Adrenal gland (tissue), 12 donors: ENCODE measurements around the gene RNF217. TPM values are rescaled to one million over a fixed set of nuclear protein-coding genes. Genes with fewer than 3 reads are reported as not detected.

Experiments used
- DNase-seq, 7 donors: peaks; one replicate each; pipeline ENCODE4 v3.0.0-alpha.2; 2019 to 2020
- H3K27ac ChIP-seq, 5 donors: fragments of 200-600 bp; sonication (generic) in 4 of 5; 1 replicate in 3 of 5; 2 replicates in 2 of 5; pipeline versions ENCODE4 v1.5.1 to v1.8.0; 2016 to 2020; ENCODE audit warnings: mild to moderate bottlenecking in 1 of 5
- H3K27me3 ChIP-seq: fragments of 200-600 bp; 2 replicates; pipeline ENCODE4 v1.8.0; 2021
- H3K36me3 ChIP-seq, 2 donors: fragments of 200-600 bp; replicated peaks in 1 of 2; 1 replicate in 1 of 2; 2 replicates in 1 of 2; pipeline versions ENCODE4 v1.5.1 to v1.8.0; 2018 to 2022
- H3K4me1 ChIP-seq, 2 donors: fragments of 200-600 bp; replicated peaks in 1 of 2; 1 replicate in 1 of 2; 2 replicates in 1 of 2; pipeline versions ENCODE4 v1.5.1 to v1.8.0; 2018 to 2021
- H3K4me3 ChIP-seq, 4 donors: fragments of 200-600 bp; sonication (generic) in 3 of 4; one replicate each; pipeline ENCODE4 v1.5.1; 2016 to 2018
- H3K9me3 ChIP-seq, 3 donors: fragments of 200-600 bp; sonication (generic) in 1 of 3; replicated peaks in 1 of 3; 1 replicate in 2 of 3; 2 replicates in 1 of 3; pipeline versions ENCODE4 v1.5.1 to v1.8.0; 2016 to 2021
- CTCF ChIP-seq, 6 experiments: fragments of 450-650 bp in 4 of 6; fragments of 200-600 bp in 2 of 6; sonication (generic) in 1 of 6; IDR thresholded peaks; 1 replicate in 5 of 6; 2 replicates in 1 of 6; pipeline versions ENCODE4 v1.5.1 to v1.8.0; 2016 to 2021; ENCODE audit warnings: antibody characterized with exemption in 6 of 6, mild to moderate bottlenecking in 2 of 6, moderate library complexity in 1 of 6
- POLR2A ChIP-seq, 2 donors: fragments of 450-650 bp; IDR thresholded peaks; one replicate each; pipeline ENCODE4 v1.6.1; 2017; ENCODE audit warnings: antibody characterized with exemption in 2 of 2, mild to moderate bottlenecking in 2 of 2, moderate library complexity in 1 of 2
- WGBS, 4 donors: extraction: QIAGEN DNeasy Blood & Tissue Kit in 2 of 4; methylation state at CpG; one replicate each; pipeline versions ENCODE4 v1.1.5 to v1.1.7; 2013 to 2017; 5-methylcytosine and 5-hydroxymethylcytosine counted together
- intact Hi-C, 2 donors: fragments of 100-400 bp; cut with DNase I; formaldehyde crosslinking; loops; one replicate each; pipeline versions ENCODE4 v1.14.1 to v1.15.0; 2022 to 2023
- polyA plus RNA-seq, 3 donors: library from polyadenylated mRNA; stranded (reverse); fragments of 200-250 nt in 2 of 3; fragments of 350-450 nt in 1 of 3; fragmentation: Illumina TruSeq in 1 of 3; extraction: RNeasy Lipid Tissue Mini Kit (QIAGEN cat#74804) in 1 of 3; gene quantifications; one replicate each; pipeline ENCODE4 v1.2.3, GENCODE V29; 2013 to 2014
- total RNA-seq, 9 donors: library from RNA; depleted of rRNA in 4 of 9; stranded (reverse); fragments of >200 nt in 4 of 9; fragments of 120-200 nt in 1 of 9; fragmentation: NEBNext Ultra II Directional in 1 of 9; extraction: Animal tissue kit (Norgen Biotek cat#: 25700) in 1 of 9; gene quantifications; one replicate each; pipeline versions ENCODE4 v1.1.0 to v1.2.4, GENCODE V29; 2013 to 2023
- donor health status: healthy with polysubstance abuse.
- donor health status: Bipolar disorder and iron deficiency.
- donor health status: DM: yes; HTN: yes; CAD: no.
- donor health status: DM: no; HTN: no; CAD: no.
- donor health status: DM: no; HTN: no; CAD: no.
- donor health status: DM: yes; HTN: yes; CAD: no.

Gene RNF217
- total and polyA plus RNA-seq, 12 donors: 4.6 to 23.0 (median 11.5) TPM

DNA sequence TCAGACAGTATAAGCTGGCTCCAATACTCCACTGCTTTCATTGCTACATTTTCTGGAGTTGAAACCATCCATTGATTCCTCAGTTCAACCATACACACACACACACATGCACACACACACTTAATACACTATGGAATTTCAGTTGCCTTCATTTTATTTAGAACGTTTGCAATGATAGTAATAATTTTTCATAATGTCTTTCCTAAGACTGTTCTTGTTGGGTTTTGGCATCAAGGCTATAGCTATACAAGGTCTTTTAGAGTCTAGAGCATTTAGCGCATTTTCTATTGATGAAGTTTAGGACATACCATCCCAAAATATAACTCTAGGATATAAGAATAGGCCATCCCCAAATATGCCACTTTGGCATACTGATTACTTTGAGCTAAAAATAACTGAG lies 175.8 kb downstream of the RNF217 start:
- no peaks in the 10 kb centered on the region for H3K9me3 ChIP-seq
- no peak overlapping the region for H3K27ac ChIP-seq
- H3K27me3 ChIP-seq: no peaks in the 10 kb centered on the region
- peaks cover 0 to 9% of the 10 kb centered on the region in 2 donors for H3K4me1 ChIP-seq
- intact Hi-C loops: no loop called here
- no peak overlapping the region for H3K4me3 ChIP-seq
- WGBS, 4 donors: 78 to 81% (median 79%) methylated on average over 2 of the region's 2 CpGs
- no peaks in the 10 kb centered on the region for H3K36me3 ChIP-seq
- DNase-seq: no peak
- TF ChIP-seq CTCF (IDR thresholded peaks at IDR 0.05) (no peak), POLR2A (IDR thresholded peaks at IDR 0.05) (no peak)

DNA sequence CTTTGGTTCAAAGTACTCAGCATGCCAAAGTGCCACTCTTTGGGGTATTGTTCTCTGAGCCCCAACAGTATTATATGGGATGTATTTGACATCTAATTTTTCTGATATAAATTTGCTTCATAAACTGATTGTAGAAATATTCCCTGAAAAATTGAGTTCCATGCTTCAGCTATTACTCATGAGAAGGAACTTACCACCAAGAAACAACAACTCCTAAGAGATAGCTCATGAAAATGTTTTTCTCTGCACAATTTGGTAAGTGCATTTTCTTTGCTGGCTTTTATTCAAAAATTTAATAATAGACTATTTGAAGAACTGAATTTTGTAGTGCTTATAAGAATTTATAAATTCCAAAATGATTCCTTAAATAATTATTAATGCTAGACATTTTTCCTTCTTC lies 178.6 kb downstream of the RNF217 start:
- Histone ChIP-seq H3K4me1 (peaks cover 0 to 10% of the 10 kb centered on the region in 2 donors), H3K36me3 (no peaks in the 10 kb centered on the region), H3K4me3 (no peak overlapping the region), H3K27me3 (no peaks in the 10 kb centered on the region), H3K9me3 (no peaks in the 10 kb centered on the region), H3K27ac (no peak overlapping the region)
- DNase-seq: no peak
- intact Hi-C loops: loop anchor here in 1 of 2 donors (10.0 kb wide), 1 partner anchor 164 kb away; the partner anchor contains the start of gene HDDC2
- TF ChIP-seq POLR2A (IDR thresholded peaks at IDR 0.05): no peak
- TF ChIP-seq CTCF (IDR thresholded peaks at IDR 0.05): no peak

Other genes starting within 250 kb of the RNF217 start
- gene TPD52L1, start 191.3 kb downstream of the RNF217 start, total RNA-seq: 1,000 to 10,000 TPM in 3 of 9 donors, 100 to 1,000 TPM in 5, 10 to 100 TPM in 1; 37.0 to 2,041 (median 627) TPM
- 100 to 1,000 TPM; 224 to 254 (median 226) TPM for gene TPD52L1, start 191.3 kb downstream of the RNF217 start, polyA plus RNA-seq